SK-N-SH treated with all-trans-retinoic acid at 6 μM for 48 hours (cell line): ENCODE measurements around the gene PPP2R1B.

ENCODE experiments used
- ARNTL ChIP-seq: fragments of 450-650 bp; formaldehyde crosslinking; IDR thresholded peaks from 2 replicates; pipeline ENCODE4 v1.5.0; 2020; ENCODE audit warnings: low read depth, mild to moderate bottlenecking, moderate library complexity, borderline replicate concordance
- PATZ1 ChIP-seq: fragments of 250-450 bp; sonication (Bioruptor Pico); IDR thresholded peaks from 2 replicates; pipeline ENCODE4 v1.8.0; 2020; ENCODE audit warnings: mild to moderate bottlenecking, moderate library complexity, borderline replicate concordance
- TOX ChIP-seq: fragments of 250-450 bp; sonication (Bioruptor Pico); IDR thresholded peaks from 2 replicates; pipeline ENCODE4 v1.8.0; 2021; ENCODE audit warnings: mild to moderate bottlenecking, moderate library complexity, borderline replicate concordance
- TSHZ2 ChIP-seq: fragments of 250-450 bp; sonication (Bioruptor Pico); IDR thresholded peaks from 2 replicates; pipeline ENCODE4 v1.5.0; 2020; ENCODE audit warnings: mild to moderate bottlenecking, moderate library complexity

- TF ChIP-seq PATZ1 (CRISPR knock-in tag) (no peak), TSHZ2 (no peak), TOX (CRISPR knock-in tag) (no peak), ARNTL (CRISPR knock-in tag) (no peak)
Observed at GRCh38 chr11:111814557-111815320, 48.5 kb upstream of the PPP2R1B start.
